IMR-90 (cell line): ENCODE results near the gene FAM181B.

Source experiments
- CEBPB ChIP-seq: IDR thresholded peaks from 2 replicates; pipeline ENCODE4 v1.6.1; 2012; ENCODE audit warnings: low read depth, low read length, improper control_type of control experiment
- FOS ChIP-seq: fragments of 150-350 bp; IDR thresholded peaks from 2 replicates; pipeline ENCODE4 v1.6.1; 2016; ENCODE audit warnings: low read depth, low read length
- MAFK ChIP-seq: IDR thresholded peaks from 2 replicates; pipeline ENCODE4 v1.6.1; 2012; ENCODE audit warnings: low read depth, low read length, improper control_type of control experiment
- POLR2A ChIP-seq: IDR thresholded peaks from 2 replicates; pipeline ENCODE4 v1.6.1; 2012; ENCODE audit warnings: mild to moderate bottlenecking, low read depth, low read length
- TF ChIP-seq, protein P1 (sequence below): conservative IDR thresholded peaks from 2 replicates; pipeline ENCODE4 v1.5.1; 2012; ENCODE audit warnings: mild to moderate bottlenecking, low read depth, low read length, improper control_type of control experiment

DNA sequence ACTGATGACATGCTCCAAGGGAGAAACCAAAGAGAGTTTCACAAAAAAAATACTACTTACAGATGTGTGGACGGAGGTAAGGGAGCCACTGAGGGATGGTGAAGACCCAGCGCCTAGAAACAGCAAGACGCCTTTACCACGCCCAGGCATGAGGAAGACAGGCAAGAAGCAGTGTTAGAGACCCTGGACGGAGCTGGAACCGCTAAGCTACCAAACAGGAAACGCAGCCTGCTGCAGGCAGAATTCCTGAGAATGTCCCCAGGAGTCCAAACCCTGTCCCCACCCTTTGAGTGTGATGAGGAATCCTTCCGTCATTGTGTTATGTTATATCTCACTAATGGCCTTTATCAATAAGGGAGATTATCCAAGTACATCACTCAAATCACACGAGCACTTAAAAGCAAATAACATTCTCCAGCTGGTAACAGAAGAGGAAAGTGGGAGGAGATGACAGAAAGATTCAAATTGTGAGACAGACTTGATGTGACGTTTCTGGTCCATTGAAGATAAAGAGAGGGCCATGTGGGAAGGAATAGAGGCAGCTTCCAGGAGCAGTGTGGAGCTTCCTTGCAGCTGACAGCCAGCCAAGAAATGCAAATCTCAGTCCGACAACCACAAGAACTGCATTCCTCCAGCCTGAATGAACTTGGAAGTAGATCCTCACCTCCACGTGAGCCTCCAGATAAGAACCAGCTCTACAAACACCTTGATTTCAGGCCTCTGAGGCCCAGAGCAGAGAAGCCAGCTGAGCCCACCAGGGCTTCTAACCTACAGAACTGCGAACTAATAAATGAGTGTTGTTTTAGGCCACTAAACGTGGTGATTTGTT, 19.1 kb downstream of the FAM181B start:
- no peak for TF ChIP-seq POLR2A
- no peak for TF ChIP-seq FOS
- TF ChIP-seq, protein P1, sequence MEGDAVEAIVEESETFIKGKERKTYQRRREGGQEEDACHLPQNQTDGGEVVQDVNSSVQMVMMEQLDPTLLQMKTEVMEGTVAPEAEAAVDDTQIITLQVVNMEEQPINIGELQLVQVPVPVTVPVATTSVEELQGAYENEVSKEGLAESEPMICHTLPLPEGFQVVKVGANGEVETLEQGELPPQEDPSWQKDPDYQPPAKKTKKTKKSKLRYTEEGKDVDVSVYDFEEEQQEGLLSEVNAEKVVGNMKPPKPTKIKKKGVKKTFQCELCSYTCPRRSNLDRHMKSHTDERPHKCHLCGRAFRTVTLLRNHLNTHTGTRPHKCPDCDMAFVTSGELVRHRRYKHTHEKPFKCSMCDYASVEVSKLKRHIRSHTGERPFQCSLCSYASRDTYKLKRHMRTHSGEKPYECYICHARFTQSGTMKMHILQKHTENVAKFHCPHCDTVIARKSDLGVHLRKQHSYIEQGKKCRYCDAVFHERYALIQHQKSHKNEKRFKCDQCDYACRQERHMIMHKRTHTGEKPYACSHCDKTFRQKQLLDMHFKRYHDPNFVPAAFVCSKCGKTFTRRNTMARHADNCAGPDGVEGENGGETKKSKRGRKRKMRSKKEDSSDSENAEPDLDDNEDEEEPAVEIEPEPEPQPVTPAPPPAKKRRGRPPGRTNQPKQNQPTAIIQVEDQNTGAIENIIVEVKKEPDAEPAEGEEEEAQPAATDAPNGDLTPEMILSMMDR, result no peak
- TF ChIP-seq MAFK, result no peak
- no peak for TF ChIP-seq CEBPB
